NCI-H345 treated with DMSO at 0.1 percent for 48 hours (cell line): ENCODE measurements around the gene IMP4.

Experiments
- DNase-seq: peaks from one replicate; lab custom pipeline; 2025; ENCODE audit not compliant: unreplicated experiment; lab: John Stamatoyannopoulos, UW

Gene IMP4

GRCh38 chr2:130336150-130336876 lies 6.4 kb upstream of the IMP4 start:
- DNase-seq: no peak

GRCh38 chr2:130336877-130337734 lies 5.6 kb upstream of the IMP4 start:
- peak; percentile 52 for DNase-seq

GRCh38 chr2:130337735-130338325 lies 4.9 kb upstream of the IMP4 start:
- DNase-seq: no peak

GRCh38 chr2:130338793-130339345 lies 3.8 kb upstream of the IMP4 start:
- DNase-seq: no peak

- DNase-seq: no peak
Observed at GRCh38 chr2:130339885-130340745, 2.6 kb upstream of the IMP4 start.

GRCh38 chr2:130341562-130342019 lies 1.1 kb upstream of the IMP4 start:
- DNase-seq: peak; percentile 35

GRCh38 chr2:130342020-130342532 lies 621 bp upstream of the IMP4 start:
- DNase-seq: peak; percentile 95

GRCh38 chr2:130344578-130344977 lies 1.9 kb downstream of the IMP4 start:
- no peak for DNase-seq

- no peak for DNase-seq
Observed at GRCh38 chr2:130345091-130345490, 2.4 kb downstream of the IMP4 start.

GRCh38 chr2:130345611-130346010 lies 2.9 kb downstream of the IMP4 start:
- DNase-seq: no peak

- no peak for DNase-seq
Observed at GRCh38 chr2:130346041-130346740, 3.5 kb downstream of the IMP4 start.

- no peak for DNase-seq
Observed at GRCh38 chr2:130346741-130347066, 4.0 kb downstream of the IMP4 start.

- no peak for DNase-seq
Observed at GRCh38 chr2:130347220-130347925, 4.7 kb downstream of the IMP4 start.

GRCh38 chr2:130349174-130349573 lies 6.5 kb downstream of the IMP4 start:
- no peak for DNase-seq

- no peak for DNase-seq
Observed at GRCh38 chr2:130351711-130352110, 9.0 kb downstream of the IMP4 start.

GRCh38 chr2:130352237-130352636 lies 9.5 kb downstream of the IMP4 start:
- DNase-seq: no peak

GRCh38 chr2:130353291-130354138 lies 10.8 kb downstream of the IMP4 start:
- no peak for DNase-seq

- no peak for DNase-seq
Observed at GRCh38 chr2:130354139-130354428, 11.4 kb downstream of the IMP4 start.

- no peak for DNase-seq
Observed at GRCh38 chr2:130355172-130355577, 12.5 kb downstream of the IMP4 start.
